ENCODE data around the gene SRSF8. TPM values are rescaled to one million over a fixed set of nuclear protein-coding genes. Genes with fewer than 3 reads are reported as not detected.
"Not testable (repeated sequence)": the region's sequence is repeated elsewhere in the genome, so short reads cannot be mapped to it uniquely, and the experiment has no call there.

Gene SRSF8
- total and polyA plus RNA-seq, 2 of the 4 experiments (the other 2 are of a cell fraction), result 3.4 to 14.3 TPM

DNA sequence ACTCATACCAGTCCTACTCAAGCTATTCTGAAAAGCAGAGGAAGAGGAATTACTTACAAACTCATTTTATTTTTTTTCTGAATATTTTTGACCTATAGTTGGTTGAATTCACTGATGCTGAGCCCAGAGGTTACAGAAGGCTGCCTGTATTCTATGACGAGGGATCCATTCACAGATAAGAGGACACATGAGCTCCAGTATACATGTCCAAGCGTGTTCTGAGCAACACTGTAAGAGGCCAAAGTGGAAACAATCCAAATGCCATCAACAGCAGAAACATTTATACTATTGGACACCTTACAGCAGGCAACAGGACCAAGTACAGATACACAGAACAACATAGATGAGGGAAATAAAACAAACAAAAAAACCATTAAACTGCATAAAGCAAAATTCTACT is 31.4 kb upstream of the SRSF8 start:
- no CpG with 5 or more reads among the region's 2 CpGs for WGBS, 2 experiments (ENCODE audit: extremely low coverage in 2 of 2, insufficient read length in 1 of 2)
- Histone ChIP-seq H3K79me1 (ENCODE audit: low read depth in 1 of 2, low read length in 2 of 2) (no peaks in the 10 kb centered on the region), H3K4me2 (ENCODE audit: low read depth, low read length) (no peak overlapping the region), H3K4me3 (ENCODE audit: insufficient read depth, low read depth, low read length) (no peak overlapping the region), H3K9me1 (ENCODE audit: insufficient read depth, low read length) (no peaks in the 10 kb centered on the region), H4K20me1 (ENCODE audit: insufficient read depth, low read length) (no peaks in the 10 kb centered on the region), H3K14ac (replicated peaks; ENCODE audit: low read depth, low read length) (no peak overlapping the region), H3K18ac (ENCODE audit: low read depth, low read length) (no peak overlapping the region), H2BK15ac (ENCODE audit: low read depth, low read length) (no peak overlapping the region), H3K4ac (ENCODE audit: low read depth, low read length) (no peak overlapping the region), H3K4me1 (ENCODE audit: control insufficient read depth, insufficient read depth, low read length) (no peaks in the 10 kb centered on the region), H2BK5ac (ENCODE audit: low read depth, low read length, poor library complexity, severe bottlenecking) (no peak overlapping the region), H3K9ac (ENCODE audit: low read depth, low read length) (no peak overlapping the region), H2AK5ac (ENCODE audit: low read depth, low read length) (no peak overlapping the region), H3K56ac (ENCODE audit: extremely low read depth, insufficient read depth, low read length) (no peak overlapping the region), H4K5ac (ENCODE audit: low read depth, low read length) (no peak overlapping the region), H2BK20ac (ENCODE audit: low read depth, low read length) (no peak overlapping the region), H4K8ac (ENCODE audit: low read depth in 2 of 2, low read length in 2 of 2) (no peak overlapping the region), H2AFZ (replicated peaks; ENCODE audit: low read length, poor library complexity) (no peak overlapping the region), H3K27me3 (ENCODE audit: control insufficient read depth, insufficient read depth, low read length) (peaks cover 12% of the 10 kb centered on the region), H3K9me3 (ENCODE audit: control insufficient read depth, insufficient read depth, low read length) (no peaks in the 10 kb centered on the region), H2BK120ac (ENCODE audit: low read depth, low read length) (no peak overlapping the region), H3K23ac (ENCODE audit: low read depth, low read length) (no peak overlapping the region), H3K36me3 (ENCODE audit: control insufficient read depth, insufficient read depth, low read length) (no peaks in the 10 kb centered on the region), H3K27ac (ENCODE audit: insufficient read depth, low read length) (no peak overlapping the region), H2AK9ac (replicated peaks; ENCODE audit: low read depth, low read length, poor library complexity) (no peak overlapping the region), H4K91ac (ENCODE audit: insufficient read depth, low read depth, low read length) (no peak overlapping the region)
- intact Hi-C loops (cut with micrococcal nuclease), result no loop called here
- dilution Hi-C loops (cut with HindIII; ENCODE audit: low sequenced_read_pairs, unreplicated experiment), result no loop called here
- no peak for DNase-seq
- ChIA-PET POLR2A (ENCODE audit: unreplicated experiment) (interaction anchor here (0.6 kb wide), 1 partner anchor 42 kb away, joined by 6 read pairs; no protein-coding TSS in a partner anchor), CTCF (no interaction called here)
- in situ Hi-C loops (cut with MboI; ENCODE audit: low sequenced_read_pairs), result no loop called here
- no peak for TF ChIP-seq CEBPB (IDR thresholded peaks at IDR 0.05; ENCODE audit: low read depth, low read length)
- no peak for TF ChIP-seq POLR2A (IDR thresholded peaks at IDR 0.05; ENCODE audit: low read depth, low read length)
- no TSS peak for BruUV-seq (replicated peaks)
- no peak for ATAC-seq (ENCODE audit: low read depth)

DNA sequence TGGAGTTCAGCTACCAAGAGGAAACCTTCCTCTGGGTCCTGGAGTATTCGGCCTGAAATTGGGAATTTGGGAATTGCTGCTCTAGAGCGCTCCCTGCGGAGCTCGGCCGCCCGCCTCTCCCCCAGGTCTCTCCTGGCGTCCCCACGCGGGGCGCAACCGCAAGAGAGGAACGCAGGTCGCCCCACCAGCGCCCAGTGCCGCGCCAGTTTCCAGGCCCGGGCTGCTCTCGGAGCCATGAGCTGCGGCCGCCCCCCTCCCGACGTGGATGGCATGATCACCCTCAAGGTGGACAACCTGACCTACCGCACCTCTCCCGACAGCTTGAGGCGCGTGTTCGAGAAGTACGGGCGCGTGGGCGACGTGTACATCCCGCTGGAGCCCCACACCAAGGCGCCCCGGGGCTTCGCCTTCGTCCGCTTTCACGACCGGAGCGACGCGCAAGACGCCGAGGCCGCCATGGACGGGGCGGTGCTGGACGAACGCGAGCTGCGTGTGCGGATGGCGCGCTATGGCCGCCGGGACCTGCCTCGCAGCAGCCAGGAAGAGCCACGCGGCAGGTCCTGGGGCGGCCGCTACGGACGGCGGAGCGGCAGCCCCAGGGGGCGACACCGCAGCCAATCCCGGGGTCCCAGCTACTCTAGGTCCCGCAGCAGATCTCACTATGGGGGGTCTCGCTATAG is 29.2 kb upstream of the SRSF8 start:
- BruUV-seq (replicated peaks); dilution Hi-C loops (cut with HindIII; ENCODE audit: low sequenced_read_pairs, unreplicated experiment); H3K23ac ChIP-seq (ENCODE audit: low read depth, low read length); H2AK5ac ChIP-seq (ENCODE audit: low read depth, low read length); H3K4me2 ChIP-seq (ENCODE audit: low read depth, low read length); H4K20me1 ChIP-seq (ENCODE audit: insufficient read depth, low read length); H3K56ac ChIP-seq (ENCODE audit: extremely low read depth, insufficient read depth, low read length); H4K8ac ChIP-seq (ENCODE audit: low read depth in 2 of 2, low read length in 2 of 2); in situ Hi-C loops (cut with MboI; ENCODE audit: low sequenced_read_pairs); H2BK15ac ChIP-seq (ENCODE audit: low read depth, low read length); H3K18ac ChIP-seq (ENCODE audit: low read depth, low read length); H3K27ac ChIP-seq (ENCODE audit: insufficient read depth, low read length); H3K79me1 ChIP-seq (ENCODE audit: low read depth in 1 of 2, low read length in 2 of 2); intact Hi-C loops (cut with micrococcal nuclease); H2AFZ ChIP-seq (replicated peaks; ENCODE audit: low read length, poor library complexity); H3K9ac ChIP-seq (ENCODE audit: low read depth, low read length); H4K5ac ChIP-seq (ENCODE audit: low read depth, low read length); H3K9me1 ChIP-seq (ENCODE audit: insufficient read depth, low read length); H3K9me3 ChIP-seq (ENCODE audit: control insufficient read depth, insufficient read depth, low read length); POLR2A ChIA-PET (ENCODE audit: unreplicated experiment); H2BK20ac ChIP-seq (ENCODE audit: low read depth, low read length); H2AK9ac ChIP-seq (replicated peaks; ENCODE audit: low read depth, low read length, poor library complexity); H3K36me3 ChIP-seq (ENCODE audit: control insufficient read depth, insufficient read depth, low read length); DNase-seq; H3K4me3 ChIP-seq (ENCODE audit: insufficient read depth, low read depth, low read length); H3K4me1 ChIP-seq (ENCODE audit: control insufficient read depth, insufficient read depth, low read length); CTCF ChIA-PET; H3K14ac ChIP-seq (replicated peaks; ENCODE audit: low read depth, low read length); H3K4ac ChIP-seq (ENCODE audit: low read depth, low read length); H2BK120ac ChIP-seq (ENCODE audit: low read depth, low read length); ATAC-seq (ENCODE audit: low read depth); H2BK5ac ChIP-seq (ENCODE audit: low read depth, low read length, poor library complexity, severe bottlenecking); H4K91ac ChIP-seq (ENCODE audit: insufficient read depth, low read depth, low read length): not testable (repeated sequence)
- WGBS, 2 experiments (ENCODE audit: extremely low coverage in 2 of 2, insufficient read length in 1 of 2), result 22% methylated on average over 45 of the region's 71 CpGs; no CpG with 5 or more reads in 1 of the 2 experiments
- H3K27me3 ChIP-seq (ENCODE audit: control insufficient read depth, insufficient read depth, low read length), result peaks cover 21% of the 10 kb centered on the region
